Trophoblast cell (in vitro differentiated cells and primary cell): ENCODE measurements around the gene ARL8A.

Source experiments
- DNase-seq, 2 donors: peaks; one replicate each; pipeline ENCODE4 v3.0.0-alpha.2; 2016
- H2AFZ ChIP-seq: 2 replicates; pipeline ENCODE4 v1.6.1; 2013; ENCODE audit warnings: low read length, moderate library complexity, mild to moderate bottlenecking; ENCODE audit not compliant: insufficient read depth, poor library complexity
- H2AK5ac ChIP-seq: 2 replicates; pipeline ENCODE4 v1.6.1; 2013; ENCODE audit warnings: mild to moderate bottlenecking, low read length
- H2BK120ac ChIP-seq: 2 replicates; pipeline ENCODE4 v1.6.1; 2013; ENCODE audit warnings: low read length, mild to moderate bottlenecking, moderate library complexity; ENCODE audit not compliant: insufficient read depth, poor library complexity
- H2BK12ac ChIP-seq: 2 replicates; pipeline ENCODE4 v1.6.1; 2013; ENCODE audit warnings: mild to moderate bottlenecking, low read length, moderate library complexity
- H2BK5ac ChIP-seq: 2 replicates; pipeline ENCODE4 v1.6.1; 2013; ENCODE audit warnings: low read length, low read depth, moderate library complexity, mild to moderate bottlenecking; ENCODE audit not compliant: poor library complexity
- H3K14ac ChIP-seq: 2 replicates; pipeline ENCODE4 v1.6.1; 2013; ENCODE audit warnings: mild to moderate bottlenecking, low read length
- H3K18ac ChIP-seq: 2 replicates; pipeline ENCODE4 v1.6.1; 2013; ENCODE audit warnings: mild to moderate bottlenecking, low read length
- H3K23ac ChIP-seq: 2 replicates; pipeline ENCODE4 v1.6.1; 2013; ENCODE audit warnings: low read length
- H3K27ac ChIP-seq: 2 replicates; pipeline ENCODE4 v1.5.1; 2013; ENCODE audit warnings: low read depth, mild to moderate bottlenecking, inconsistent platforms, low read length, moderate library complexity
- H3K27me3 ChIP-seq: 2 replicates; pipeline ENCODE4 v1.6.1; 2013; ENCODE audit warnings: inconsistent platforms, mild to moderate bottlenecking, low read length, moderate library complexity; ENCODE audit not compliant: insufficient read depth
- H3K36me3 ChIP-seq, 2 experiments: 1 replicate in 1 of 2; 2 replicates in 1 of 2; pipeline ENCODE4 v1.6.1; 2013; ENCODE audit warnings: low read length in 2 of 2, mild to moderate bottlenecking in 2 of 2, moderate library complexity in 1 of 2; ENCODE audit not compliant: insufficient read depth in 2 of 2, control insufficient read depth in 1 of 2
- H3K4ac ChIP-seq: 2 replicates; pipeline ENCODE4 v1.6.1; 2013; ENCODE audit warnings: low read depth, mild to moderate bottlenecking, low read length, moderate library complexity
- H3K4me1 ChIP-seq, 2 experiments: 1 replicate in 1 of 2; 2 replicates in 1 of 2; pipeline ENCODE4 v1.6.1; 2013; ENCODE audit warnings: low read length in 2 of 2, mild to moderate bottlenecking in 2 of 2, moderate library complexity in 1 of 2; ENCODE audit not compliant: insufficient read depth in 2 of 2, control insufficient read depth in 1 of 2
- H3K4me2 ChIP-seq: 2 replicates; pipeline ENCODE4 v1.6.1; 2013; ENCODE audit warnings: inconsistent platforms, mild to moderate bottlenecking, low read length, moderate library complexity
- H3K4me3 ChIP-seq: 2 replicates; pipeline ENCODE4 v1.5.1; 2013; ENCODE audit warnings: mild to moderate bottlenecking, low read depth, low read length, inconsistent platforms
- H3K79me1 ChIP-seq: one replicate; pipeline ENCODE4 v1.6.1; 2013; ENCODE audit warnings: low read length
- H3K79me2 ChIP-seq: 2 replicates; pipeline ENCODE4 v1.6.1; 2013; ENCODE audit warnings: low read length, mild to moderate bottlenecking; ENCODE audit not compliant: control insufficient read depth, insufficient read depth, poor library complexity
- H3K9ac ChIP-seq: 2 replicates; pipeline ENCODE4 v1.6.1; 2013; ENCODE audit warnings: mild to moderate bottlenecking, low read length
- H3K9me3 ChIP-seq: 2 replicates; pipeline ENCODE4 v1.6.1; 2013; ENCODE audit warnings: low read depth, mild to moderate bottlenecking, control low read depth, inconsistent platforms, low read length; ENCODE audit not compliant: insufficient read depth
- H4K12ac ChIP-seq: 2 replicates; pipeline ENCODE4 v1.6.1; 2013; ENCODE audit warnings: low read depth, mild to moderate bottlenecking, low read length, moderate library complexity
- H4K8ac ChIP-seq: 2 replicates; pipeline ENCODE4 v1.6.1; 2013; ENCODE audit warnings: low read depth, mild to moderate bottlenecking, low read length, moderate library complexity
- H4K91ac ChIP-seq: one replicate; pipeline ENCODE4 v1.6.1; 2013; ENCODE audit warnings: low read depth, mild to moderate bottlenecking, low read length, moderate library complexity
- WGBS: extraction: QIAGEN DNeasy Blood & Tissue Kit; methylation state at CpG from one replicate; pipeline ENCODE4 v1.1.7; 2013; ENCODE audit warnings: missing lambda C conversion rate; ENCODE audit not compliant: insufficient read length, insufficient coverage; ENCODE audit errors: extremely low coverage; 5-methylcytosine and 5-hydroxymethylcytosine counted together

ARL8A gene

GRCh38 chr1:202155478-202156021 is 11.0 kb upstream of the ARL8A start:
- H3K23ac ChIP-seq, result no peak overlapping the region
- no peak overlapping the region for H3K4ac ChIP-seq
- no peaks in the 10 kb centered on the region for H3K36me3 ChIP-seq
- no peak overlapping the region for H2BK12ac ChIP-seq
- no peak overlapping the region for H3K4me3 ChIP-seq
- H3K18ac ChIP-seq, result no peak overlapping the region
- peak in 1 of 2 donors; percentile 25 for DNase-seq
- H2BK5ac ChIP-seq, result no peak overlapping the region
- WGBS, result no CpG with 5 or more reads among the region's 8 CpGs
- H4K91ac ChIP-seq, result no peak overlapping the region
- no peak overlapping the region for H2AK5ac ChIP-seq
- H2AFZ ChIP-seq, result no peak overlapping the region
- H3K79me2 ChIP-seq, result no peaks in the 10 kb centered on the region
- H3K79me1 ChIP-seq, result no peaks in the 10 kb centered on the region
- no peak overlapping the region for H3K27ac ChIP-seq
- no peak overlapping the region for H3K9ac ChIP-seq
- H4K8ac ChIP-seq, result no peak overlapping the region
- no peak overlapping the region for H4K12ac ChIP-seq
- H3K4me1 ChIP-seq, result peaks cover 0 to 3% of the 10 kb centered on the region in 2 experiments
- H3K27me3 ChIP-seq, result no peaks in the 10 kb centered on the region
- no peaks in the 10 kb centered on the region for H3K9me3 ChIP-seq
- H2BK120ac ChIP-seq, result no peak overlapping the region
- no peak overlapping the region for H3K14ac ChIP-seq
- H3K4me2 ChIP-seq, result no peak overlapping the region

- whole genome bisulfite sequencing, result no CpG with 5 or more reads among the region's 11 CpGs
These were observed 10.4 kb upstream of the ARL8A start for GRCh38 chr1:202154766-202155477.

GRCh38 chr1:202154148-202154765 is 9.7 kb upstream of the ARL8A start:
- WGBS, result no CpG with 5 or more reads among the region's 10 CpGs
- H3K27ac ChIP-seq, result no peak overlapping the region
- no peak overlapping the region for H2AK5ac ChIP-seq
- no peak overlapping the region for H4K8ac ChIP-seq
- H3K9me3 ChIP-seq, result no peaks in the 10 kb centered on the region
- H2AFZ ChIP-seq, result no peak overlapping the region
- DNase-seq, result no peak
- no peak overlapping the region for H4K91ac ChIP-seq
- H2BK12ac ChIP-seq, result no peak overlapping the region
- H3K79me1 ChIP-seq, result no peaks in the 10 kb centered on the region
- H3K79me2 ChIP-seq, result no peaks in the 10 kb centered on the region
- H3K36me3 ChIP-seq, result no peaks in the 10 kb centered on the region
- H3K4me2 ChIP-seq, result no peak overlapping the region
- H3K18ac ChIP-seq, result no peak overlapping the region
- H4K12ac ChIP-seq, result no peak overlapping the region
- no peak overlapping the region for H3K23ac ChIP-seq
- no peak overlapping the region for H3K9ac ChIP-seq
- no peak overlapping the region for H3K14ac ChIP-seq
- H3K4me3 ChIP-seq, result no peak overlapping the region
- no peaks in the 10 kb centered on the region for H3K27me3 ChIP-seq
- no peak overlapping the region for H3K4ac ChIP-seq
- H2BK5ac ChIP-seq, result no peak overlapping the region
- no peaks in the 10 kb centered on the region for H3K4me1 ChIP-seq
- no peak overlapping the region for H2BK120ac ChIP-seq

More at GRCh38 chr1:202154766-202155477, 10.4 kb upstream of the ARL8A start:
- Histone ChIP-seq H2BK5ac (no peak overlapping the region), H2AK5ac (no peak overlapping the region), H3K9me3 (no peaks in the 10 kb centered on the region), H4K91ac (no peak overlapping the region), H3K9ac (no peak overlapping the region), H3K4me1 (peaks cover 0 to 2% of the 10 kb centered on the region in 2 experiments), H2BK120ac (no peak overlapping the region), H3K36me3 (no peaks in the 10 kb centered on the region), H3K4me3 (no peak overlapping the region), H4K8ac (no peak overlapping the region), H3K23ac (no peak overlapping the region), H3K18ac (no peak overlapping the region), H2AFZ (no peak overlapping the region), H3K4ac (no peak overlapping the region), H3K4me2 (no peak overlapping the region), H4K12ac (no peak overlapping the region), H3K14ac (no peak overlapping the region), H3K27me3 (no peaks in the 10 kb centered on the region), H2BK12ac (no peak overlapping the region), H3K27ac (no peak overlapping the region), H3K79me1 (no peaks in the 10 kb centered on the region), H3K79me2 (no peaks in the 10 kb centered on the region)
- peak; percentile 38 to 59 for DNase-seq

GRCh38 chr1:202153284-202153683 is 8.7 kb upstream of the ARL8A start:
- Histone ChIP-seq H3K4me3 (no peak overlapping the region), H2AFZ (no peak overlapping the region), H3K4me1 (no peaks in the 10 kb centered on the region), H3K36me3 (no peaks in the 10 kb centered on the region), H3K23ac (no peak overlapping the region), H3K27ac (no peak overlapping the region), H2AK5ac (no peak overlapping the region), H3K27me3 (no peaks in the 10 kb centered on the region), H3K4ac (no peak overlapping the region), H2BK5ac (no peak overlapping the region), H3K4me2 (no peak overlapping the region), H3K79me2 (no peaks in the 10 kb centered on the region), H3K18ac (no peak overlapping the region), H2BK120ac (no peak overlapping the region), H2BK12ac (no peak overlapping the region), H4K91ac (no peak overlapping the region), H4K12ac (no peak overlapping the region), H3K9me3 (no peaks in the 10 kb centered on the region), H3K14ac (no peak overlapping the region), H3K79me1 (no peaks in the 10 kb centered on the region), H3K9ac (no peak overlapping the region), H4K8ac (no peak overlapping the region)
- no CpG with 5 or more reads among the region's 4 CpGs for WGBS
- no peak for DNase-seq
